Activated T-cell treated with anti-CD3 and anti-CD28 coated beads for 1 hour (primary cell): ENCODE measurements around the gene RYR2.

ENCODE experiments used
- DNase-seq: peaks from one replicate; pipeline ENCODE4 v3.0.0-alpha.2; 2020; ENCODE audit warnings: low read depth

The RYR2 gene

GRCh38 chr1:237204841-237205240, 162.9 kb downstream of the RYR2 start:
- no peak for DNase-seq

- no peak for DNase-seq
Observed at GRCh38 chr1:237205400-237206064, 163.5 kb downstream of the RYR2 start.

- DNase-seq: no peak
Observed at GRCh38 chr1:237206065-237206414, 164.1 kb downstream of the RYR2 start.

GRCh38 chr1:237211031-237211430, 169.0 kb downstream of the RYR2 start:
- DNase-seq: no peak

- DNase-seq: no peak
Observed at GRCh38 chr1:237211540-237211939, 169.6 kb downstream of the RYR2 start.

GRCh38 chr1:237219751-237220642, 178.0 kb downstream of the RYR2 start:
- no peak for DNase-seq

- no peak for DNase-seq
Observed at GRCh38 chr1:237223419-237223818, 181.4 kb downstream of the RYR2 start.

- DNase-seq: no peak
Observed at GRCh38 chr1:237226177-237226944, 184.4 kb downstream of the RYR2 start.

GRCh38 chr1:237227476-237227875, 185.5 kb downstream of the RYR2 start:
- no peak for DNase-seq

- DNase-seq: no peak
Observed at GRCh38 chr1:237228421-237228820, 186.4 kb downstream of the RYR2 start.

GRCh38 chr1:237229333-237229732, 187.3 kb downstream of the RYR2 start:
- no peak for DNase-seq

GRCh38 chr1:237232501-237232900, 190.5 kb downstream of the RYR2 start:
- no peak for DNase-seq

GRCh38 chr1:237235091-237235490, 193.1 kb downstream of the RYR2 start:
- DNase-seq: no peak

- no peak for DNase-seq
Observed at GRCh38 chr1:237237721-237238120, 195.7 kb downstream of the RYR2 start.

GRCh38 chr1:237239248-237239647, 197.3 kb downstream of the RYR2 start:
- no peak for DNase-seq

- DNase-seq: no peak
Observed at GRCh38 chr1:237241038-237241437, 199.1 kb downstream of the RYR2 start.

- no peak for DNase-seq
Observed at GRCh38 chr1:237244778-237245177, 202.8 kb downstream of the RYR2 start.

GRCh38 chr1:237247442-237247841, 205.5 kb downstream of the RYR2 start:
- no peak for DNase-seq

- DNase-seq: no peak
Observed at GRCh38 chr1:237249120-237249519, 207.1 kb downstream of the RYR2 start.

- DNase-seq: no peak
Observed at GRCh38 chr1:237250055-237250454, 208.1 kb downstream of the RYR2 start.

GRCh38 chr1:237255071-237255470, 213.1 kb downstream of the RYR2 start:
- DNase-seq: no peak

- DNase-seq: no peak
Observed at GRCh38 chr1:237258871-237259270, 216.9 kb downstream of the RYR2 start.

GRCh38 chr1:237261198-237261597, 219.2 kb downstream of the RYR2 start:
- DNase-seq: no peak
